ENCODE measurements around the gene NDFIP1.

GRCh38 chr5:142170254-142170953 lies 61.8 kb downstream of the NDFIP1 start:
- TF ChIP-seq CTCF (conservative IDR thresholded peaks at IDR 0.05; ENCODE audit: low read depth, low read length): no peak
- no peak for TF ChIP-seq EZH2phosphoT487 (IDR thresholded peaks at IDR 0.05; ENCODE audit: borderline replicate concordance, low read length)
- TF ChIP-seq EZH2 (IDR thresholded peaks at IDR 0.05; ENCODE audit: low read length, unreplicated experiment): no peak

Measured in PC-3 (cell line).